CD4-positive, alpha-beta T cell treated with Interleukin-1 beta for 1 hour (primary cell): ENCODE measurements around the gene HOXA3.
A peak's percentile ranks its signal among the peaks of the same experiment; 100 is the strongest.

ENCODE experiments used
- DNase-seq, 2 donors: peaks; one replicate each; pipeline ENCODE4 v3.0.0-alpha.2; 2020 to 2022

The HOXA3 gene

DNA sequence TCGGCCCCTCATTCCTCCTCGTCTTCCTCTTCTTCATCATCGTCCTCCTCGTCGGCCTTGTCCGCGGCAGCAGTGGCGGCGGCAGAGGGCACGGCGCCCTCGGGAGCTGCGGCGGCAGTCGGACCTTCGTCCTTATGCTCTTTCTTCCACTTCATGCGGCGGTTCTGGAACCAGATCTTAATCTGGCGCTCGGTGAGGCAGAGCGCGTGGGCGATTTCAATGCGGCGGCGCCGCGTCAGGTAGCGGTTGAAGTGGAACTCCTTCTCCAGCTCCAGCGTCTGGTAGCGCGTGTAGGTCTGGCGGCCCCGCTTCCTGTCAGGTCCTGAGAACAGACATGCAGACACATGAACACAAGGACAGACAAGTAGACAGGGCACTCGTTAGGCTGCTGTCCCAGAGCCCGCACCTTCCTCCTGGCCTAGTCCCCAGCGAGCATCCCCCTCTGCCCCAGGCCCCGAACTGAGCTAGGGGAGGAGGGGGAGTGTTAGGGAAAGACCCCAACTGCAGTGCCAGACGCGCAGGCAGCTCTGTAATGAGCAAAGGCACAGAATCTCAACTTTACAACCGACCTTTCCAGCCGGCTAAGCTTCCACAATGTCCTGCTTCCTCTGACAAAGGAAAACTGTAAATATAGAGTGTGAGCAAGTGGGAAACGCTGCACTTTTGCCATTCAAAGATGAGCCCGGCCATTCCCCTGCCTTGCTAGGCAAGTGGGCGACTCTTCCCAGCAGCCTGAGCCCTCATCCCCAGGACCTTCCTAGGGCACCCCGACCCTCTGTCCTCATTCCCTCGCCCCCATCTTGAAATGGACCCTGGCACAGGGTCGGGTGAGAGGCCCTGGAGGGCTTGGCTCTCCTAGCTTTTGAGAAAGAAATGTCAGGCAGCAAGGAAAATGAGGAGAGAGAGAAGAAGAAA is 2.8 kb upstream of the HOXA3 start:
- DNase-seq, result no peak

DNA sequence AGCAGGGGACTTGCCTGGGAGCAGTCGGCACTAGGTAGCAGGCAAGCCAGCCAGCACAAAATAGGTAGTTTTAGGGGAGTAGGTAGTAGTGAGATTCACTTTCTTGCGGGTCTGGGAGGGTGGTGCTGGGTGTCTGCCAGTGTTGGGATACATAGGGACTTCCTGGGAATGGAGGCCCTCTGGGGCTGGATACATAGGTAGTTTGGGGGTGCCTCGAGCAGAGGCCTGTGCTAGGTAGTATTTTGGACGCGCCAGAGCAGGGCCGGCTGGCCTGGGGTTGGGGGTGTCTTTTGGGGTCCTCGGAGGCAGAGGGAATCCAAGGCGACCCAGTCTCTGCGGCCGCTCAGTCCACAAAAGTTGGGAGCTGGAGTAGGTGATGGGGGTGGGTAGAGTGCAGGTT is 2.0 kb upstream of the HOXA3 start:
- no peak for DNase-seq

DNA sequence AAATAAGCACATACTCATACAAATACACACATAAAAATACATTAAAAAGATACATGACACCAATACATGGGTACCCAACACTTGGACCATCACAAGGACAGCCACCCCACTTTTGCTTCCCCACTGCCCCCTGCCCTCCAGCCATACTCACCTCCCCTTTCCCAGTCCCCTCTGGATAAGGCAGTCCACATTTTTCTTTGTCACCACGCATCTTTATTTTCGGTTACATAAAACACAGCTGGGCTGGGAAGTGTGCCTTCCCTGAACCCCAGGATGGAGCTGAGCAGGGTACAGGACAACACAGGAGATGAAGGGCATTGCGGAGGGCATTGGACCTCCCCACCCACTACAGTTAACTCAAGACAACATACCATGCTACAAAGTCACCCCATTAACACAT is 1.1 kb upstream of the HOXA3 start:
- DNase-seq, result no peak

DNA sequence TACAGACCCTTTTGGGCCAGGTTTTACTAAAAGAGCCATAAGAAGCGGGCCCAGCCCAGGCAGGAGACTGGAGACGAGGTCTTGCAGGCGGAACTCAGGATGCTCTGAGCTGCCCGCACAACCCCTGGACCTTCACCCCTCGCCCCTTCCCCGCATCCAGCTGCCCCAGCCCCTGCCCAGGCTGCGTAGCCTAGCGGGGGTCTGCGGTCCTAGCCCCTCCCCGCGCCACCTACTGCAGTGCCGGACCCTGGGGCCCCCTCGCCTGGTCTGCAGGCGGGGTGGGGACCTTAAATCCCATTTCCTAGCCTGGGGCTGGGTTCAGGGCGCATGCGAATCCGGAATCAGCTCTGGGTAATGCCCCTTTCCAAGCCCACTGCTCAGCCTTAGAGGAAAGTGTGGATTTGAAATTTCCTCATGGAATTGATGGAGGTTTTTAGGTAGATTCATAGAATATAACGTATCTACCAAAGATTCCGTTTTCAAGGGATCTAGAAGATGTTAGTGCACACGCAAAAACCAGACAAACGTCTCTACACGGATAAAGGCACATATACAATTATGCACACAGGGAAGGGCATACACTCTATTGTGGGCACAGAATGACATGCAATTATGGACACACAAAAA is 546 bp upstream of the HOXA3 start:
- DNase-seq, result no peak

DNA sequence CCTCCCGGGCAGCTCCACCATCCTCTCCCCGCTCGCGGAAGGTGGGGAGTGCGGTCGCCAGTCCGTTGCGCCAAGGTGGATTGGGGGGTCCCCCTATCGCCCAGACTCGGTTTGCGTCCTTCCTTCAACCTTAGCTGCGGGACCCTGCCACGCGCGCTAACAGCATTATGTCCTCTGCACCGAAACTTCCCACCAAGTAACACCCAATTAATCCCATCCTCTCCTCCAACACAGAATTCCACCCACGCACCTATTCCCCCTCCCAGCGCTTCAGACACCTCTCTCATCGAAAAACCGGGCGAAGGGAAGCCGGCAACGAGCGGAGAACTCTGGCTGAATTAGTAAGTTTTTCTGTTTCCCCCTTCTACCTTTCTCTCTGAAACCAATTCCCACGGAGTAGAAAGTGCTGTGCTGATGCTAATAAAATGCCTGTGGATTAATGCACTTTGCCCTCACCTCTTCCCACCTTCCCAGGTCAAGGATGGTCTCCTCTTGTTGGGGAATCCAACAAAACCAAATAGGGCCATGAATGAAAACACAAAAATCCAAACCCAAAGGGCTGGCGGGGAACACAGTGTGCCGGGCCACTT is 947 bp downstream of the HOXA3 start:
- DNase-seq, result no peak

DNA sequence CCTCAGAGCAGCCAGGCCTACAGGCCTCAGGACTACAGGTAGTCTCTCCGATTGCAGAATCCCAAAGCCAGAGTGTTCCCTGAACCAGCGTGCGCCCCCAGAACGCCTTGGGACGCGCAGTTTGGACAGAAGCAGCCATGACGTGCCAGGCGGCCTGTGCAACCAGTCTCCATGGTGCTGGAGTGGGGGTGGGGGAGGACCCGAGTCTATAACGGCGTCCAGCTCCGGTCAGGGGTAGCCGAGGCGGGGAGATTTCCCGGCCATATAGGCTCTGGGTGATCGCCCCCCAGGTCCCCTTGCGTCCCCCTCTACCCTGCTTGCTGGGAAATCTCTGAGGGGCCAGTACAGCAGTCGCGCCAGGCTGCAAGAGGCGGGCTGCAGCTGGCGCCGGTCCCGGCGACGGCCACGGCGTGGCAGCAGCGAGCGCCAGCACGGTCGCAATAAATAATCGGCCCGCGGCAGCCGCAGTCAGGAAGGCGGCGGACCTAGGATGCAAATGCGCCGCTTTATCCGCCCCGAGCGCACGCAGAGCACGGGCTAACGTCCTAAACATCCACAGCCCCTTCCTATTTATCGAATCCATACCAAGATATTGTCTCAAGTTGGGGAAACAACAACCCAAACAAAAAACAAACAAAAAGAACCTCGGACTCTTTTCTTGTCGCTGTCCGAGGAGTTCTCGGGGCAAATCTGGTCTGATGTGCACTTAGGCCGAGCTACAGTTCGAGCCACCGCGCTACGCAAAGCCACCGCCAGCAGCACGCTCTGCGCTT is 1.6 kb downstream of the HOXA3 start:
- DNase-seq, result peak; percentile 68 to 70

DNA sequence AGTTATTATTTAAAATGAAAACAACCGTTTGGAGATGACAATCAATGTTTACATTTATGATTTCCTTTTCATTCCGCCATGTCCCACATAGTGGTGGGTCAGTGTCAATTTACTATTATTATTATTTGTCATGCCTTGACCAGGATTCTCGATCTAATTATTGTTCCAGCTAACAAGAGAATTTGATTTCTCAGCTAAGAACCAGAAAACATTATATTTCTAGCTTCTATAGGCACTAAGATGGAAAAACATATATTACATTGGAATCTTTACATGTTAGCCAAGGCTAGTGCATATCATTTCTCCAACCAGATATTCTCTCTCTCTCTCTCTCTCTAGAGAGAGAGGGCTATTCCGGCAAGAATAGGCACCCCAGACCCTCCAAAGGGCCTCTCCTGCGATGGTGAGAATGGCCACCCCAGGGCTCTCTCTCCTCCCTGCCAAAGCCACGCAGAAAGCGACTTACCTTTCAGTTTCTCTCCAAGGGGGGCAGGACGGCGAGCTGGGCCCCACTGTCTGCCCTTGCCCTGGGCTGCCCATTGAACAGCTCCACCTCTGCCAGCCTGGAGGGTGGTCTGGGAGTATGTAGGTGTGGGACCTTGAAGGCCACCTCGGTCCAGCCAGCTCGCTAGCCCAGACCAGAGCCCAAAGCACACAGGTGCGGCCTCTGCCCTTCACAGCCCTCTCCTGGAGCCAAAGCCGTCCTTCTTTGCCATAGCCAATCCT is 2.4 kb downstream of the HOXA3 start:
- DNase-seq, result no peak

DNA sequence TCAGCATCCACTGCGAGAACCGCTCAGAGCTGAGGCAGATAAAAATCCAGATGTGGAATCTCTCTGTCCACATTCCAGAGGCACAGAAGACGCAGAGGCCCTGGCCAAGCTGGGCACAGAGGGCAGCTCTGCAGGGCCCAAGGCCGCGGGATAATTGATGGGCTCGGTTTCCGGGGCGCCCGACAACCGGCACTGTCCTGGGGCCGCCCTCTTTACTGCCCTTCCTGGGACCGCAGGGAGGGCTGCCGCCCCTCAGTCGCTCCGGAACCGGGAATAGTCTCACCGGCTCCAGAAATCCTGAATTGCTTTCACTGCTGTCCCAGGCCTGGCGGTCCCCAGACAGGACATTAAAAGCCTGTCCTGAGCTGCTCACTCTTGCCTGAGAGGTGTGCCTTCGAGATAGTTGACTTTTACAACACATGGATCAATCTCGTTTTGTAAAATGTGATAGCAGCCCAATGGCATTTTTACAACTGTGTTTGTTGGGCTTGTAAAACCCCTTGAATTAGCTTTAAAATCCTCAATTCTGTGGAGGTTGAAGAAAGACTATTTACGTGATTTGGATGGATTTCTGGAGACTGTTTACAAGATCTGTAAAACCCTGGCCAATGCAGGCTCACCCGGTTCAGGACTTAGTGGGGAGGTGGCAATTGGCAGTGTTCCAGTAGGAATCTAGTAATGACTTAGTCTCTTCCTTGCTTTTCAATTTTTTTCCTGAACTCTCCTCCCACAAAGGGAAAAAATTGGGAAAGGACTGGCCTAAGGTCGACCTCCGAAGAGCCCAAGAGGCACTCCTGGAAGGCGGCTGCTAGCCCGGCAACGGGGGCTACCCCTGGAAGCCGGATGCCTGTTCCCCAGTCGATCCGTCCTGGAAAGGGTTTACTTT is 3.4 kb downstream of the HOXA3 start:
- no peak for DNase-seq

DNA sequence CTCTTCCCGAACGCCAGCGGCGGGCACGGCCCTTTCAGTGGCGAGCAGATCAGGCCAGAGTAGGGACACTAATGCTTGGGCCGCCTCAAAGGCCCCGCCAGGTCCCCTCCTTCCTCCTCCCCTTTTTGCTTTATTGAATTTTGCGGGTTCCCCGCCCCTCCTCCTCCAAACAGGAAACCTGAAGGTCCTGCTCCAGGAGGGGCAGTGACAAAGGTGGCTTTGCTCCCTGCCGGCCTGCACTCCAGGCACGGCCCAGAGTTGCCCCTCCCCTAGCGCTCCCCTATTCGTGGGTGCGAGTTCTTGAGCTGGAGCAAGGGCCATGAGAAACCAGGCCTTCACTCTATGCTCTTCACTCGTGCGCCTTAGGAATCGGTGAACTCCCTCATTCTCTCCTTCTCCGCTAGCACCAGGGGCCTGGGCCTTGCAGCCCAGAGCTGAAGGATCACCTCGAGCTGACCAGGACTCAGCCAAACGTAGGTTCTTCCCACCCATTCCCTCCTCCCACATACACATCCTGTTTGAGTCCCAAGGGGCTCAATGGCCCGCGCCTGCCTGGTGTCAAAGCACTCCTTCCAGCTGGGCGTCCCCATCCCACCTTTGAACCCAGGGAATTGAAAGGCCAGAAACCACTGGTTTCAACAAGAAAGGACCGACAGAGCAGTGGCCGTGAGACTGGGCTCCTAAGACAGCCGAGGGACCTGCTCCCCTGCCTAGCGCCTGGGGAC is 4.2 kb downstream of the HOXA3 start:
- no peak for DNase-seq

DNA sequence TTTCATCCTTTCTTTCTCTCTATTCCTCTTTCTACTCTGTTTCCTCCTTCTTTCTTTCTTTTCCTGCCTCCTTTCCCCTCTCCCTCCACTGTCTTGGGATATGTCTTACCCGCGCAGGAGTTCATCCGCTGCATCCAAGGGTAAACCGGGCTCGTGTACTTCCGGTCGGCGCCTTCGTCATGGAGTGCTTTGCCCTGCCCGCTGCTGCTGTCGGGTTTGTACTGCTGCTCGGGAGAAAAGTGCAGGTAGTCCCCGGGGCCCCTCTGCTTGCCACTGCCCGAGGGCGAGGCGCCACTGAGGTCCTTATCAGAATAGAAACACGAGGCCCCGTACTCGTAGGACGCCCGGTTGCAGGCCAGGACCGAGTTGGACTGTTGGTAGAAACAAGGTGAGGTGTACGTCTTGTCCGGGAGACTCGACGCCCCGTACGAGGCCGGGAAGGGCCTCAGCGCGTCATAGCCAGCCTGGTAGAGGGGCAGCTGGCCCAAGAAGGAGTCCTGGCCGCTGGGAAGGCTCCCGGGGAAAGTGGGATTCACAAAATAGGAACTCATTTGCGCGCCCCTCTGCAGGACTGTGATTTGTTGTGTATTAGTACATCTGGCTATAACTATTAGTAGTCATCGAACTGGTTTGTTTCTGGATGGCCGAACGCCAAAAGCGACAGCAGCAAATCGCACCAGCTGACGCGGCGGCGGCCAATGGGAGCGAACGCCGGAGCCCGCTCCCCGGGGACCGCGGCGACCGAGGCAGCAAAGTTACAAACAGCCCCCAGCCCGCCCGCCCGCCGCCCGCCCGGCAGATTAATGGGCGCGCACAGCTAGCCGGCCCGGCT is 5.0 kb downstream of the HOXA3 start, which contains the start of gene HOXA6:
Gene HOXA6, minus strand, starts transcription at position 576 of the 832 bp plus-strand sequence. Its CDS starts 25 bp downstream, at position 551.
- DNase-seq, result no peak

DNA sequence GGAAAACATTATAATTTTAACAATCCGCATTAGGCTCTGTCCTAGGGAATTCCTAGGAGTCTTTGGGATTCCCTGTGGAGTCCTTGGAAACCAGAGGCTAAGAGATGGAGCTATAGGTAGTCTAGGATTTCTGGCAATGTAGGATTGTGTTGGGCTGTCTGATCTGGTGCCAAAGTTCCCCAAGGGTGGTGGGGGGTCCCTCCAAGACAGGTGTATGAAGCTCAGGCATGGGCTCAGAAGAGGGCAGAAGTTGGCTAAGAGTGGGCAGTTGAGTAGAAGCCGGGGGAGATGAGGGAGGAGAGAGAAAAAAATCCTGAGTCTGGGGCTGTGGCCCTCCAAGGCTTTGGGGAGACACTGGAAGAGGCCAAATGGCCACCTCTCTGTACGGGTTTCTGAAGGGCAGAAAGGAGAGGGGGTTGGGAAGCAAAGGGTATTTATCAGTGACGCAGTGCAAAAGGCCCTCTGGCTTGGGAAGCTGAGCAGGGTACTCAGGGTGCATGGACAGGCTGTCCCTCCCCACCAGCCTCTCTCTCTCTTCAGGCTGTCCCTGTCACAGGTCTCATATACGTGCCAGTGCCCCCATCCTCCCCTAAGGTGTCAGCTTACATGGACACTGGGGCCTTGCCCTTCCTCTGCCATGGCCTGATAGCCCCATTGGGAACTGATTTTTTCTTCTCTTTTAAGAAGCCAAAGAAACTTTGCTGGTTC is 5.7 kb downstream of the HOXA3 start:
- DNase-seq, result no peak

DNA sequence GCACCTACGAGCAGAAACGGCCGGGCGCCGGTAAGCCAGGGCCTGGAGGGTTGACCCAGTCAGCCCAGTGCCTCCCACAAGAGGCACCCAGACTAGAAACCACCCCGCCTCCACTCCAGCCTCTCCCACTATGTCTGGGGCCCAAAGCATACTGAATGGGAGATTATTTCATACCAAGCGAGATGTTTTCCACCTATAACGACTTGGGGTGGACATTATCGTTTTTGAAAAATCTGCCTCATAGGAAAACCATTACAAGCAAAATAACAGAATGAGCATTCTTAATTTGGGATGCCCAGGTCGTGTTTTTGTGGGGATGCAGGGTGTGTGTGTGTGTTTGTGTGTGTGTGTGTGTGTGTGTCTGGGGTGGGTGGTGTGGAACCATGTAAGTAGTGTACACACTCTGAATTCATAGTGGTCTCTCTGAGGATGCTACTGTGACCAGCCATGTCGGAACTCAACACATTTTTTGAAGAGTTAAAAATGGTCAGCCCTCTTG is 6.4 kb downstream of the HOXA3 start:
- DNase-seq, result no peak

DNA sequence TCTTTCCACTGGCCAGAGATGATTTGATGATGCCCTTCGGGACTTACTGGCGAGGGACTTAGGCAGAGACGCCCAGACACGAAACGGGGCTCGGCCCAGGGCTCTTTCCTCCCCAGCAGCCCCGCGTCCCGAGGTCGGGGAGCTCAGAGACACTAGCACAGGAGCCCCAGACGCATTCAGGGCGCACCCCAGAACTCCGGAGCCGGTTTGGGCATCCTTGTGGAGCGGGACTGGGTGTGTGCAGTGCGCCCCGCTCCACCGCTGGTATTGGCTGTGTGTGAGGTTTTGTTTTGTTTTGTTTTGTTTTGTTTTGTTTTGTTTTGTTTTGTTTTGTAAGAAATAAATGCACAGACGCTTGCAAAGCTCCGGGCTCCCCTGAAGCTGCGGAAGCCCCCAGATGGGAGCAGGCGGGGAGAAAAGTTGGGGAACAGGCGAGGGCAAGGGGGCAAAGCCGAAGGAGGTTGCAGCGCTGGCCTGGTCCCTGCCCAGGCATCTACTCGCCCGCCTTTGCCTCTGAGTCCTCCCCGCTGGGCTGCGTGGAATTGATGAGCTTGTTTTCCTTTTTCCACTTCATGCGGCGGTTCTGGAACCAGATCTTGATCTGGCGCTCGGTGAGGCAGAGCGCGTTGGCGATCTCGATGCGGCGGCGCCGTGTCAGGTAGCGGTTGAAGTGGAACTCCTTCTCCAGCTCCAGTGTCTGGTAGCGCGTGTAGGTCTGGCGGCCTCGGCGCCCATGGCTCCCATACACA is 7.0 kb downstream of the HOXA3 start:
- no peak for DNase-seq

DNA sequence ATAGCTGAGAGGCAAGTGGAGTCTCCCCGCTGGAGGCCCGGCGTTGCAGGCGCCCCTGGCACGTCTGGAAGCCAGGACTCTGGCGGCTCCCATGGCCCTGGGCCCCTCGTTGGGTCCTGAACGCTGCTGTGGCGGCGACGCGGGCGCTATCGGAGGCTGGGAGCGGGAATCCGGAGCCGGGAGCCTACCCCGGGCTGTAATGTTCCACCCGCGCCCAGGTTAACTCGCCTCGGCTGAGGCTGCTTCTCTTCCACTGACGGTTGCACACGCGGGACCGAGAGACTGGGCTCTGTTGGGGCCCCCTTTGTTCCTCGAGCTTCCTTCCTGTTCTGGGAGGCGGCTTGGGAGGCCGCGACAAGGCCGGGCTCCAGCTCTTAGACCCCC is 7.6 kb downstream of the HOXA3 start:
- DNase-seq, result no peak

DNA sequence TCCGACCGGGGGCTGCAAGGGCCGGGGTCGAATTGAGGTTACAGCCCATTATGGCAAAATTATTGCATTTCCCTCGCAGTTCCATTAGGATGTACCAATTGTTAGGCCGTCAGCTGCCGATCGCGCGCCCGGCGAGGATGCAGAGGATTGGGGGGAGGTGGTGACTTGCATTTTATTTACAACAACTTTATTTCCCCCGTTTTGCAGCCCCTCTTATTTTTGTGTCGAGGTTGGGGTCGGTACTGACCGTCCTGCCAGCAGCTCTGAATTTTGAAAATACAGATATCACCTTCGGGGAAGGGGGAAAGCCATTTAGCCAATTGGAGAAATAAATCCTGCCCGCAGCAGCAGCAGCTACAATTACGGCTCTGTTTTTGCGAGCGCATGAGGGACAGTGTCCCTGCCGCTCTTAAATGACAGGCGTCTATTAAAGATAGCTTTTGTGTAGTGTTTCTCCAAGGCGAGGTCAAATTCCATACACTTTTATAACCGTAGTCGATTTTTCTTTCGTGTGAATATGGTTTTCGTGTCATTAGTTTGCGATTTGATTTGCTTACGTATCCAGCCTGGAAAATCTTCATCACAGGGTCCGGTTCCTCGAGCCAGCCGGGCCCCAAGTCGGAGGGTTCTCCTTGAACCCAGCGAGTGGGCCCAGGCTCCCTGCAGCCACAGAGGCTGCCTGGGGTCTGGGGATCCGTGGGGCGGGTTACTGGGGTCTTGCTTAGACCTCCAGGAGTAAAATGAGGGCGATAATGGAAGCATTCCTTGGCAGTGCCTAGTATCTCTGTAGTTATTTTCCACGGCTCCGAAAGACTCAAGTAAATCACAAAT is 8.2 kb downstream of the HOXA3 start:
- DNase-seq, result no peak

DNA sequence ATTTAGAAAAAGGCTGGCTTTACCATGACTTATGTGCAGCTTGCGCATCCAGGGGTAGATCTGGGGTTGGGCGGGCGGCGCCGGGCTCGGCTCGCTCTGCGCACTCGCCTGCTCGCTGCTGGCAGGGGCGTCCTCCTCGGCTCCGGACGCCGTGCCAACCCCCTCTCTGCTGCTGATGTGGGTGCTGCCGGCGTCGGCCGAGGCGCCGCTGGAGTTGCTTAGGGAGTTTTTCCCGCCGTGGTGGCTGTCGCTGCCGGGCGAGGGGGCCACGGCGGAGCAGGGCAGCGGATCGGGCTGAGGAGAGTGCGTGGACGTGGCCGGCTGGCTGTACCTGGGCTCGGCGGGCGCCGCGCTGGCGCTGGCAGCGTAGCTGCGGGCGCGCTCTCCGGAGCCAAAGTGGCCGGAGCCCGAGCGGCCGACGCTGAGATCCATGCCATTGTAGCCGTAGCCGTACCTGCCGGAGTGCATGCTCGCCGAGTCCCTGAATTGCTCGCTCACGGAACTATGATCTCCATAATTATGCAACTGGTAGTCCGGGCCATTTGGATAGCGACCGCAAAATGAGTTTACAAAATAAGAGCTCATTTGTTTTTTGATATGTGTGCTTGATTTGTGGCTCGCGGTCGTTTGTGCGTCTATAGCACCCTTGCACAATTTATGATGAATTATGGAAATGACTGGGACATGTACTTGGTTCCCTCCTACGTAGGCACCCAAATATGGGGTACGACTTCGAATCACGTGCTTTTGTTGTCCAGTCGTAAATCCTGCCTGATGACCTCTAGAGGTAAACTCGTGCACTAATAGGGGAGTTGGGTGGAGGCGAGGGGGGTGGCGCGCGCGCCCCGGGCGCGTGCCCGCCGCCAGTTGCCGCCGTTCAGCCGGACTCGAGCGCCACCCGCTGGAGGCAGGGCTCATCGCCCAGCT is 9.1 kb downstream of the HOXA3 start, which contains the start of gene HOXA5:
Gene HOXA5, minus strand, starts transcription at position 659 of the 927 bp plus-strand sequence. Its CDS starts 74 bp downstream, at position 585.
- peak in 1 of 2 donors; percentile 61 for DNase-seq
